ENCODE data around the gene C20orf96.

- TF ChIP-seq CTCF (IDR thresholded peaks at IDR 0.05) (no peak), POLR2AphosphoS5 (IDR thresholded peaks at IDR 0.05) (no peak), EP300 (IDR thresholded peaks at IDR 0.05) (no peak), POLR2A (IDR thresholded peaks at IDR 0.05; ENCODE audit: low read depth) (no peak)
These were observed 47.6 kb downstream of the C20orf96 start for GRCh38 chr20:242905-243304.

All from esophagus muscularis mucosa (tissue), 4 donors.